SK-N-SH (cell line): ENCODE measurements around the gene PANX2. TPM values are rescaled to one million over a fixed set of nuclear protein-coding genes. Genes with fewer than 3 reads are reported as not detected.

Experiments used
- CTCF ChIA-PET: fragments of 300-600, 350-600 bp; formaldehyde crosslinking; extraction: SDS; loops from one replicate; lab custom pipeline; 2021; lab: Yijun Ruan, JAX
- POLR2A ChIA-PET: fragments of 350-600 bp; sonication (Branson Sonifier 250); formaldehyde crosslinking; extraction: SDS; loops from one replicate; lab custom pipeline; 2020; ENCODE audit warnings: antibody characterized with exemption, inconsistent platforms; lab: Yijun Ruan, JAX
- DNase-seq: peaks from one replicate; pipeline ENCODE4 v3.0.0; 2012
- H2AFZ ChIP-seq: fragments of 200-600 bp; sonication (generic); 2 replicates; pipeline ENCODE4 v1.8.1; 2016; ENCODE audit warnings: antibody characterized with exemption, mild to moderate bottlenecking, low read depth
- H3F3A ChIP-seq: fragments of 200-600 bp; sonication (generic); replicated peaks from 2 replicates; pipeline ENCODE3; 2016; ENCODE audit warnings: antibody characterized with exemption, mild to moderate bottlenecking; ENCODE audit not compliant: insufficient read depth
- H3K27ac ChIP-seq, 2 experiments: fragments of 200-500 bp in 1 of 2; fragments of 200-600 bp in 1 of 2; sonication (Bioruptor generic) in 1 of 2; sonication (generic), shearing (Covaris generic) in 1 of 2; 2 replicates each; pipeline versions ENCODE4 v1.5.1 to v1.6.1; 2014 to 2016; ENCODE audit warnings: low read depth in 2 of 2, inconsistent platforms in 1 of 2, low read length in 1 of 2, mild to moderate bottlenecking in 1 of 2, mixed read lengths in 1 of 2
- H3K27me3 ChIP-seq: fragments of 200-600 bp; sonication (generic), shearing (Covaris generic); 2 replicates; pipeline ENCODE4 v1.6.1; 2016; ENCODE audit warnings: mixed run types; ENCODE audit not compliant: insufficient read depth
- H3K36me3 ChIP-seq, 2 experiments: fragments of 200-500 bp in 1 of 2; fragments of 200-600 bp in 1 of 2; sonication (Bioruptor generic) in 1 of 2; sonication (generic) in 1 of 2; replicated peaks in 1 of 2; 2 replicates each; pipeline versions ENCODE3 to v1.5.1; 2014 to 2016; ENCODE audit warnings: low read length in 1 of 2, mild to moderate bottlenecking in 1 of 2; ENCODE audit not compliant: insufficient read depth in 2 of 2, control insufficient read depth in 1 of 2
- H3K4me1 ChIP-seq, 2 experiments: fragments of 200-500 bp in 1 of 2; fragments of 200-600 bp in 1 of 2; sonication (Bioruptor generic) in 1 of 2; sonication (generic), shearing (Covaris generic) in 1 of 2; 2 replicates each; pipeline versions ENCODE4 v1.5.1 to v1.6.1; 2014 to 2016; ENCODE audit warnings: low read depth in 1 of 2, low read length in 1 of 2, mixed run types in 1 of 2; ENCODE audit not compliant: insufficient read depth in 2 of 2, control insufficient read depth in 1 of 2
- H3K4me2 ChIP-seq: fragments of 200-600 bp; sonication (generic), shearing (Covaris generic); 2 replicates; pipeline ENCODE4 v1.6.1; 2017; ENCODE audit warnings: mixed run types
- H3K4me3 ChIP-seq, 2 experiments: fragments of 200-500 bp in 1 of 2; fragments of 200-600 bp in 1 of 2; sonication (Bioruptor generic) in 1 of 2; sonication (generic), shearing (Covaris generic) in 1 of 2; 2 replicates each; pipeline versions ENCODE4 v1.5.1 to v1.8.1; 2014 to 2016; ENCODE audit warnings: low read depth in 2 of 2, inconsistent platforms in 1 of 2, low read length in 1 of 2, mild to moderate bottlenecking in 1 of 2, mixed read lengths in 1 of 2, moderate library complexity in 1 of 2
- H3K79me2 ChIP-seq: fragments of 200-600 bp; sonication (generic); 2 replicates; pipeline ENCODE4 v1.8.1; 2017; ENCODE audit warnings: mild to moderate bottlenecking; ENCODE audit not compliant: insufficient read depth
- H3K9ac ChIP-seq: fragments of 200-600 bp; sonication (generic); 2 replicates; pipeline ENCODE4 v1.6.1; 2017; ENCODE audit warnings: mixed run types
- H3K9me2 ChIP-seq: fragments of 200-600 bp; sonication (generic); 2 replicates; pipeline ENCODE4 v1.6.1; 2017; ENCODE audit warnings: mixed run types
- H3K9me3 ChIP-seq: fragments of 200-600 bp; sonication (generic); 2 replicates; pipeline ENCODE4 v1.6.1; 2017; ENCODE audit warnings: mixed run types, mild to moderate bottlenecking, moderate library complexity
- H4K20me1 ChIP-seq: fragments of 200-600 bp; sonication (generic); 2 replicates; pipeline ENCODE4 v1.6.1; 2017; ENCODE audit warnings: mild to moderate bottlenecking, mixed run types; ENCODE audit not compliant: insufficient read depth
- CHD2 ChIP-seq: fragments of 150-350 bp; IDR thresholded peaks from 2 replicates; pipeline ENCODE4 v1.6.1; 2018; ENCODE audit warnings: low read length; ENCODE audit not compliant: partially characterized antibody
- EP300 ChIP-seq, 2 experiments: IDR thresholded peaks; 2 replicates each; pipeline versions ENCODE4 v1.4.0 to v1.6.1; 2012; ENCODE audit warnings: borderline replicate concordance in 1 of 2, low read depth in 1 of 2, low read length in 1 of 2
- IRF3 ChIP-seq: fragments of 150-350 bp; IDR thresholded peaks from 2 replicates; pipeline ENCODE4 v1.6.1; 2016; ENCODE audit warnings: mild to moderate bottlenecking, low read depth, low read length
- MAX ChIP-seq: IDR thresholded peaks from 2 replicates; pipeline ENCODE4 v1.4.0; 2012; ENCODE audit warnings: low read depth
- NRF1 ChIP-seq: IDR thresholded peaks from 2 replicates; pipeline ENCODE4 v1.6.1; 2012; ENCODE audit warnings: low read depth, mild to moderate bottlenecking, low read length
- RAD21 ChIP-seq: IDR thresholded peaks from 2 replicates; pipeline ENCODE4 v1.6.1; 2012; ENCODE audit warnings: mild to moderate bottlenecking, low read length
- TCF12 ChIP-seq: IDR thresholded peaks from 2 replicates; pipeline ENCODE4 v1.4.0; 2012
- YY1 ChIP-seq: IDR thresholded peaks from 2 replicates; pipeline ENCODE4 v1.4.0; 2012; ENCODE audit warnings: low read depth, mild to moderate bottlenecking
- WGBS: methylation state at CpG from one replicate; pipeline ENCODE4 v1.1.6; 2017; ENCODE audit warnings: low lambda C conversion rate; 5-methylcytosine and 5-hydroxymethylcytosine counted together
- polyA plus RNA-seq, 3 experiments: library from polyadenylated mRNA; depleted of rRNA; stranded (reverse); fragments of >200 nt; gene quantifications; 2 replicates each; pipeline ENCODE4 v1.2.3, GENCODE V29; 2012

PANX2 gene
- polyA plus RNA-seq, 1 of the 3 experiments (the other 2 are of a cell fraction), result 2.4 TPM

- no peak overlapping the region for H3K4me3 ChIP-seq
- H3K27me3 ChIP-seq, result no peaks in the 10 kb centered on the region
- H2AFZ ChIP-seq, result no peak overlapping the region
- ChIA-PET POLR2A (no interaction called here), CTCF (interaction anchor here (1.0 to 2.1 kb wide), 4 partner anchors 9 to 172 kb away, joined by 3 to 13 read pairs (median 4); no protein-coding TSS in a partner anchor)
- H3K4me2 ChIP-seq, result no peak overlapping the region
- DNase-seq, result no peak
- no peaks in the 10 kb centered on the region for H4K20me1 ChIP-seq
- H3K9me2 ChIP-seq, result no peaks in the 10 kb centered on the region
- H3K27ac ChIP-seq, result no peak overlapping the region
- H3K36me3 ChIP-seq, result peaks cover 0 to 24% of the 10 kb centered on the region in 2 experiments
- WGBS, result 97% methylated on average over 9 of the region's 9 CpGs
- H3K79me2 ChIP-seq, result peaks cover 11% of the 10 kb centered on the region; the same call in 1 of the 2 replicates
- no peaks in the 10 kb centered on the region for H3K4me1 ChIP-seq
- H3F3A ChIP-seq, result no peaks in the 10 kb centered on the region
- H3K9ac ChIP-seq, result no peak overlapping the region
- no peak for TF ChIP-seq RAD21
- TF ChIP-seq, all 33 proteins: peak for 0
- H3K9me3 ChIP-seq, result no peaks in the 10 kb centered on the region
Observed at GRCh38 chr22:50228366-50228765, 57.8 kb downstream of the PANX2 start.

GRCh38 chr22:50229370-50229769 is 58.8 kb downstream of the PANX2 start:
- Histone ChIP-seq H3K4me1 (no peaks in the 10 kb centered on the region), H3K36me3 (peaks cover 0 to 17% of the 10 kb centered on the region in 2 experiments), H3F3A (no peaks in the 10 kb centered on the region), H3K9me3 (no peaks in the 10 kb centered on the region), H3K4me3 (no peak overlapping the region), H4K20me1 (peaks cover 7% of the 10 kb centered on the region; the same call in 1 of the 2 replicates)
- WGBS, result 85% methylated on average over 4 of the region's 16 CpGs
- no peak for DNase-seq
- no peak for TF ChIP-seq TCF12
- TF ChIP-seq IRF3, result no peak
- TF ChIP-seq YY1, result no peak
- no peak for TF ChIP-seq CHD2
- no peak for TF ChIP-seq EP300 (IDR thresholded peaks at IDR 0.05; ENCODE audit: borderline replicate concordance in 1 of 2, low read depth in 1 of 2, low read length in 1 of 2)
- TF ChIP-seq MAX, result no peak
- no peak for TF ChIP-seq NRF1
- TF ChIP-seq, all 33 proteins: peak for 0
- peaks cover 11% of the 10 kb centered on the region; the same call in 1 of the 2 replicates for H3K79me2 ChIP-seq
- H3K9me2 ChIP-seq, result no peaks in the 10 kb centered on the region
- no peak overlapping the region for H2AFZ ChIP-seq
- ChIA-PET CTCF (no interaction called here), POLR2A (no interaction called here)
- H3K27ac ChIP-seq, result no peak overlapping the region
- no peak overlapping the region for H3K9ac ChIP-seq
- H3K4me2 ChIP-seq, result no peak overlapping the region
- H3K27me3 ChIP-seq, result no peaks in the 10 kb centered on the region

Other genes with a start within 250 kb of the PANX2 start
- gene PIM3, start 210.0 kb upstream of the PANX2 start, polyA plus RNA-seq (2012; rRNA removed), result 9.9 and 15.3 TPM in 2 replicates
- gene IL17REL, start 158.0 kb upstream of the PANX2 start, polyA plus RNA-seq (2012; rRNA removed), result not detected in 2 replicates
- gene TTLL8, start 112.4 kb upstream of the PANX2 start, polyA plus RNA-seq (2012; rRNA removed), result not detected in 2 replicates
- gene MLC1, start 85.3 kb upstream of the PANX2 start, polyA plus RNA-seq (2012; rRNA removed), result not detected in 2 replicates
- 2.1 and 3.0 TPM in 2 replicates for gene MOV10L1, start 80.7 kb upstream of the PANX2 start, polyA plus RNA-seq (2012; rRNA removed)
- gene TRABD, start 15.2 kb downstream of the PANX2 start, polyA plus RNA-seq (2012; rRNA removed), result 36.7 and 50.6 TPM in 2 replicates
- 23.3 and 26.7 TPM in 2 replicates for gene SELENOO, start 30.3 kb downstream of the PANX2 start, polyA plus RNA-seq (2012; rRNA removed)
- 40.4 and 42.8 TPM in 2 replicates for gene TUBGCP6, start 74.3 kb downstream of the PANX2 start, polyA plus RNA-seq (2012; rRNA removed)
- gene HDAC10, start 80.5 kb downstream of the PANX2 start, polyA plus RNA-seq (2012; rRNA removed), result 51.9 and 55.1 TPM in 2 replicates
- gene MAPK12, start 91.0 kb downstream of the PANX2 start, polyA plus RNA-seq (2012; rRNA removed), result 118 TPM in 2 replicates
- 36.0 and 38.3 TPM in 2 replicates for gene MAPK11, start 99.6 kb downstream of the PANX2 start, polyA plus RNA-seq (2012; rRNA removed)
- gene PLXNB2, start 136.9 kb downstream of the PANX2 start, polyA plus RNA-seq (2012; rRNA removed), result 85.8 and 108 TPM in 2 replicates
- gene DENND6B, start 156.3 kb downstream of the PANX2 start, polyA plus RNA-seq (2012; rRNA removed), result 5.6 and 5.8 TPM in 2 replicates
- gene PPP6R2, start 172.6 kb downstream of the PANX2 start, polyA plus RNA-seq (2012; rRNA removed), result 45.1 and 45.7 TPM in 2 replicates